Activated CD4-positive, alpha-beta T cell treated with anti-CD3 and anti-CD28 coated beads, Interleukin-2, Interleukin-6, amounts not matched to agents 100 ng/mL and 50 ng/mL, durations not matched to agents 16 hours and 8 hours (primary cell): ENCODE data around the gene SLC9A3.

Experiments
- DNase-seq: peaks from one replicate; pipeline ENCODE4 v3.0.0-alpha.2; 2020

The SLC9A3 gene

DNA sequence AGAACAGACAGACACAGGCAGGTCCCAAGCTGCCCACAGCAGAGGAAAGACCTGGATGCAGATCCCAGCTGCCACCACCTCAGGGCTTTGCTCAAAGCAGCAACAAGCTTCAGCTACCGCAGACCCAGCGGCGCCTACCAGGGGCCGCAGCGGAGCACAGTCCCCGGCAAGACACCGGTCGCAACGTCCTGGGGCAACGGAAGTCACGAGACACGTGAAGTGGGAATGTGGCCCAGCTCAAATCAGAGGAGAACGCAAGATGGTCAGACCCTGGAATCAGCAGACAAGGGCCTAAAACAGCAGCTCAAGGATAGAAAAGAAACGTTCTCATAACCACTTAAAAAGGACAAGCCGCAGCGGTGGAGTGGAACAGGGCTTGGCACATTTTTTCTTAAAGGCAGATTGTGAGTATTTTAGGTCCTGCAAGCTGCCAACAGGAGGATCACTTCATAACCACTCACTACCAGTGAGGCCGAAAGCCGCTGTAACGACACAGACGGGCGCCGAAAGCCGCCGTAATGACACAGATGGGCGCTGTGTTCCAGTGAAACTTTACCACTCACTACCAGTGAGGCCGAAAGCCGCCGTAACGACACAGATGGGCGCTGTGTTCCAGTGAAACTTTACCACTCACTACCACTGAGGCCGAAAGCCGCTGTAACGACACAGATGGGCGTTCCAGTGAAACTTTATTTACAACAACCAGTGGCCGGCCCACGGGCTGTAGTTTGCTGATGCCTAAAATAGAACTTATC, 21.7 kb downstream of the SLC9A3 start:
- no peak for DNase-seq

DNA sequence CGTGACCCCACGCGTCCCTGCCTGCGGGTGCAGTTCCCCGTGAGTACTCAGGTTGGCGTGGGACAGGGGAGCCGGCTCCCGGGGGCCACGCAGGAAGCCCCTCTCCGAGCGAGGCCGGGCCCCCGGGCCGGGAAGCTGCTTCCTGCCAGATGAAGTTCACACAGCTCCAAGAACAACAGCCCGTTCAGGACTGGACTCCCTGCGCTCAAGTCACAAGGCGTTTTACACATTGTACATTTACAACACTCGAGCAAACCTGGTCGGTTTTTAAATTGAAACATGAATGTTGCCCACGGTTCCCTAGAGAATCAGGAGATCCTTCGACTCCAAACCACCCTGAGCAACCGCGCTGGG, 22.4 kb downstream of the SLC9A3 start:
- no peak for DNase-seq

DNA sequence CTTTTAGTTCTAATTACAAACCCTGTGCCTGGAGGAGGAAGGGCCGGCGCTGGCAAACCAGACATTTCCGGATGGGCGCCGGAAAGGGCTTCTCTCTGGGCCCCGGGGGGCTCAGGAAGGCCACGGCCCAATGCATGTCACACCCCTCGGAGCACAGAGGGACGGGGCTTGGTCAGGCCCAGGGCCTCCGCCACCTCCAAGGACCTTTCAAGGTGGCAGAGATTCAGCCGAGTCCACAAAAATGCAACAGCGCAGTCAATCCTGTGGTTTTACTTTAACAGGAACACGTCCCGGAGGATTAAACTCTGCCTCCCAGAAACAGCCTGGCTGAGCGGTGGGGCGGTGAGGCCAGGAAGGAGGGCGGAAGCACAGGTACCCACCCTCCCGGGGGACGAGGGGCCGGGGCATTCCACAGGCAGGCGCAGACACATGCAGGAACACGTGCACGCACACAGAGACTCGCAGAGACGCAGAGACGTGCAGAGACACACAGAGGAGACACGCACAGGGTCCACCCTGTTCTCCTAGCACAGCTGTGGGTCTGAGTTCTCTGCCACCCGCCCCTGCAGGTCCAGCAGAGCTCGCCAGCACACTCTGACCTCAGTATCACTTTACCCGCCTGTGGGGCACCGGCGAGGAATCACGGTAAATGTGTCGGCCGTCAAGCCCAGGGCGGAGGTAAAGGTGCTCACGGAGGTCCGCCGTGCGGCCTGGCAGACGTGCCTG, 23.0 kb downstream of the SLC9A3 start:
- DNase-seq = no peak

DNA sequence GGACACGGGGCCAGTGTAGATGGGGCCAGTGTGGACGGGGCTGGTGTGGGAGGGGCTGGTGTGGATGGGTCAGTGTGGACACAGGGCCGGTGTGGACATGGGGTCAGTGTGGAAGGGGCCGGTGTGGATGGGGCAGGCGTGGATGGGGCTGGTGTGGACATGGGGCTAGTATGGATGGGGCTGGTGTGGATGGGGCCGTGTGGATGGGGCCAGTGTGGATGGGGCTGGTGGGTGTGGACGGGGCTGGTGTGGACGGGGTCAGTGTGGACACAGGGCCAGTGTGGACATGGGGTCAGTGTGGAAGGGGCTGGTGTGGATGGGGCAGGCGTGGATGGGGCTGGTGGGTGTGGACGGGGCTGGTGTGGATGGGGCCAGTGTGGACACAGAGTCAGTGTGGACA, 23.8 kb downstream of the SLC9A3 start:
- no peak for DNase-seq

DNA sequence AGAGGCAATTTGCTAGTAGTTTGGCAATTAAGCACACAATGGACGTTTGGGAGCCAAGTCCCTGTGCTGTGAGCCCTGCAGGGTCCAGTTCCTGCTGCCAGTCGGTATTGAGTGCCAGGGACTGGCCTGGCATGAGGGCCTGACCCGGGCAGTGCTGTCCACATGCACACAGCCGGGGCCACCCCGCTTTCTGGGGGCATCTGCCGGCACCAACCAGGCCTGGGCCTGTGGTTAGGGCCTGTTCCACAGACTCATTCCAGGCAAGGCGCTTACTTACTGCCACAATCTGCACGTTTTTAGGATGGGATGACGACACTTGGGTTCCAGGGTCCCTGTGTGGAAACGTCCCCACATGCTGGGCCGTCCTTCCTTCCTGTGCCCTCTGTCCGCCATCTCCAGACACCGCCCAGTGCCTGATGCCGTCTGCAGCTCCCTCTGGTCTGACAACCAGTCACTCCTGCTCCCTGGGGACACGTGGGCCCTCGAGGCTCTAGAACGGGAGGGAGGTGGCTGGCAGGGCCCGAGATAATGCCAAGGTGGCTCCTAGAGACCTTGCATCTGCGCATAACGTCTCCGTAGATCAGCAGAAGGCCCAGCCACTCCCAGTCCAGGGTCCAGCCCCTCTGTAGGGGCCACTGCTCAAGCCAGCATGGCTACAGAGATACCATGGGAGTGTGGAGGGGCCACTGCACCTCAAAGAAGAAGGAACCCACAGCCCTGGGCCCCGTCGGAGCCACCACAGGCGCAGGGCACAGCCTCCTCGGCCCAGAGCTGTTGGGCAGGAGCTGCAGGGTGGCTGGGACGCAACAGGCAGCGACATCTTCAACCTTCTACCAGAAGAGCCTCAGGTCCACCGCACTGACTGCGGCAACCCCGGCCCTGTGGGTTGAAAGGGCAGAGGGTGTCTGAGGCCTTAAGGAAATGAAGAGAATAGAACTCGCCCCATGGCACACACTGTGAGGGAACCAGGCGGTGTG, 24.7 kb downstream of the SLC9A3 start:
- DNase-seq = no peak

DNA sequence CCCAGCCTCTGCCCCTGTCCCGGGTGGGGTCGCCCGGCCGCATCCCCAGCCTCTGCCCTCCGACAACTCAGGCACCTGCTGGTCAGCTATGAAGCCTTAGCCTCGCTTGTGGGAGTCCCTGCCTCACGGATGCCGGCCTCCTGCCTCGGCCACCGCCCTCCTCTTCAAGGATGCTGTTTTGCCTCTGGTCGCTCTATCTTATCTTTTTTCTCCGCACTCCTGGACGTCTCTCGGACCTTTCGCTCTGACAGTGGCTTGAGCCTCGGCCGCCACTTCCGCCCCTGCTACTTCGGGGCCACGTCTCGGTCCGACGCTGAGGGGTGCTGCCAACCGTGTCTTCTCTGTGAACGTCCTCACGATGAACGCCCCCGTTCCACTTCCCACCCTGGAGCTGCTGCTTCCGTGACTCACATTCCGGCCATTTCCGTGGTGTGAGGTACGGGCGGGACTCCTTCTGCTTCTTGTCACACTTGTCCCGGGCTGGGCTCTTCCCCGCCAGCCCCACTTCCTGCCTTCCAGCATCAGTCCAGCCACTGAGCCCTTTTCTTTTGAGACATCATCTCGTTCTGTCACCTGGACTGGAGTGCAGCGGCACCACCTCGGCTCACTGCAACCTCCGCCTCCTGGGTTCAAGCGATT, 26.3 kb downstream of the SLC9A3 start:
- no peak for DNase-seq

DNA sequence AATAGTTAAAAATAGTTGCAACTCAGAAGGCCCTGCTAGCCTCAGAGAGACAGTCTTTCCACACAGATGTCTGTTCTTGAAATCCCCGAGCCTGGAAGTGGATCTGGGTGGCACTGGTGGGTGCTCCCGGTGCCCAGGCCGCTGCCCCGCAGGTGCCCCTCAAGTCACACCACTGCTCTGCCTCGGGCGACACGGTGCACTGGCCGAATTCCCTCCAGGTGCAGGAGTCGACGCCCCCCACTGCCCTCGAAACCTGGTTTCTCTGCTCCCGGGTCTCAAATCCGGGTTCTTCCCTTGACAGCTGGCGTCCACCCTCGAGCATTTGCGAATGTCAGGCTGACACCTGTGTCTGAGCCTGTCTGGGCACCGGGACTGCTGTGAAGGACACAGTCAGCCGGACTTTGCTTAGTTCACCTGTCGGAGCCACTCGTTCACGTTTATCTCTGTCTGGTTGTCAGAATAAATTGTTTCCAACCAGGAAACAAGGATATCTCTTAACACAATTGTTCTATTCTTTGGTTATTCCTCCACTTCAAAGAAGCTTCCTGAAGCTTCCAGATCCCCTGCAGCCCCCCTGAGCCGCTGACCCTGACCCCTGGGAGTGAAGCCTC, 27.1 kb downstream of the SLC9A3 start:
- DNase-seq = no peak

DNA sequence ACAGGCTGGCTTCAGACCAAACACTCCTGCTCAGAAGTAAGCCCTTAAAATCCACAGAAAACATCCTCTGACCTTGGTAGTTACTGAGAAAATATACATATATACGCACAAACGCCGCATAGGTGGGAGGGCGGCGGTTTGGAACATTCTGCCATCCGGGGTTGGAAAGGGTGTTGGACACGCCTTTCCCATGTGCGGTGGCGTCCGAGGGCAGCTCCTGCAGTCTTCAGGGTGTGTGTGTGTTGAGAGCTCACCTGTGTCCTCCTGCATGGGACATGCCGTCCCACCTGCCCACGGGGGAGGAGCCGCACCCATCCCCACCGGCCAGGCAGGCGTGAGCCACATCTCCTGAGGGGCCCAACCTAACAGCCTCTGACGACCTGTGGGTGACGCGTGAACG, 28.2 kb downstream of the SLC9A3 start:
- DNase-seq = no peak

DNA sequence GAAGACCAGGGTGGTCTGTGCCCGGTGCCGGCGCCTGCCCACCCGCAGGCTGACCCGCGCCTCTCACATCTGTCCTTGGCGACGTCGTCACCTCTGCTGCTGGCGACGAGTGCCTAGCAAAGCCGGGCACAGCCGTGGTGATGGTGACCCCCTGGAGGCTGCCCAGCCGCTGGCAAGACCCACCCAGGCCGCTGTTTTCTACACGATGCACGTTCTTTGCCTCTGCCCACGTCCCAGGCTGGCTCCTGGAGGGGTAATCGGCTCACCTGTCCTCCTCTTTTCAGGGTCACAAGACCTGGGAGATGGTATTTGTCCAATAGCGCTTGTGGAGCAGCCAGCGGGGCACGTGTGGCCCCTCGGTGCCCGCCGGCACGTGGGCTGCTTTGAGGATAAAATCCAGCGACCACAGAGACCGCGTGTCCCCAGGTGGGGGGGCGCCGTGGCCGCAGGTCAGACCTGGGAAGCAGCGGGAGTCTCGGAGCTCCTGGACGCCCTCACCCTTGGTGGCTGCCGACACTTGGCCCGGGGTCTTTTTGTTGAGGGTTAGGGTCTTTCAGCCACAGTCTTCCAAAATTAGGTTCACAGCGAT, 29.5 kb downstream of the SLC9A3 start:
- no peak for DNase-seq

DNA sequence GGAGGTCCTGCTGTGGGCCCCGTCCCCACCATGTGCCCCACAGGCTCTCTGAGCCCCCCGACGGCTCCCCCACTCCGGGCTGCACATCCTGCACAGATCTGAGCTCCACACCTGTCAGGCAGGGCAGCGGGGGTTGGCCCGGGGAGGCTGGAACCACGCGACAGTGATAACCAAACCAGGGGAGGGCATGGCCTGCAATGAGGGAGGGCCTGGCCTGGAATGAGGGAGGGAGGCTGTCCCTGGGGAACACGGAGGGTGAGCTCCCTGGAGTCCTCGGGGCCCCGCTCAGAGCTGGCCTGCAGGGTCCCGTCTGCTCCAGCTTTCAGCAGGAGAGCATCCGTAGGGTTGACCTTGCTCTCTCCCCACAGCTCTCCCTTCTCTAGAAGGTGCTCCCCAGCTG, 30.5 kb downstream of the SLC9A3 start:
- DNase-seq = no peak

DNA sequence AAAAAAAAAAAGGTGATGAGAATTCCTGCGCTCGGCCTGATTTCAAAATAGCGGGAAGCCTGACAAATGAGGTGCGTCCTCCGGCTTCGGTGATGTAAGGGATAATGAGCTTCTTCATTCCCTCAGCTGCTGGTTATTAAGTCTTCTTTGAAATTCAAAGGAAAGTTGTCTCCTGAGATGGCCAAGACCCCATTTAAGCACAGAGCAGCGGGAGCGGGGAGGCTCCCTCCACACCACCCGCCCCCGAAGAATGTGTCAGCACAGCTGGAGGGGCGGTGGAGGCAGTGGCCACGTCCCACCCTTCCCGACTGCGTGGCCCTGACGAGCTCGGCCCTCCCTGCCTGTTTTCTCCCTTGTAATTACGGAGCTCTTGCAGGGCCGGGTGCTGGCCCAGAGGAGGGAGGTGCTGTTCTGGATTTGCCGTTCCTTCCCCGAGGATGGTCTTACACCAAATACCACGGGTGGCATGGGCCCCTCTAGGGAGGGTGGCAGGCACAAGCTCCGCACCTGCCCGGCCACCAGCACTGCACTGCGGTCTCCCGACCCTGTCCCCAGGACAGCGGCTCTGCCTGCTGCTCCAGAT, 31.0 kb downstream of the SLC9A3 start:
- no peak for DNase-seq

DNA sequence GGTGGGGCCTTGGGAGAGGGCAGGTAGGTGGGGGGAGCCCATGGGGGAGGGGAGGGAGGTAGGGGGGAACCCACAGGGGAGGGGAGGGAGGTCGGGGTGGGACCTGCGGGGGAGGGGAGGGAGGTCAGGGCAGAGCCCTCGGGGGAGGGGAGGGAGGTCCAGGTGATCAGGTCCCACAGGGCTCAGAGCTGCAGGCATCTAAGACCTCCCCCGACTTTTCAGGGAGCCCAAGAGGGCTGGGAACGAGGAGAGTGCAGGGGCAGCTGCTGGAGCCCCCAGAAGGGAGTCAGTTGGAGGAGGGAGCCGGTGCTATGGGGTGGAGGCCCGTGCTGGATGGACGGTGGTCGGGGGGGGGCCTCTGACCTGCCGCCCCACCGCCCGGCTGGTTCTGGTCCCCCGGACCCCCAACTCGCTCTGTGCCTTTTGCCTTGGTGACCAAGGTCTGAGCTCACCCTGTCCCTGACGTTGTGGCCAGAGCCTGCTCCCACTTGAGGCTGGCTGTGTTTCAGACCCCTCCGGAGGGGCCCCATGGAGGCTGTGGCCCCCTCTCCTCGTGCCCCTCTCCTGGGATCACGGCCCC, 31.8 kb downstream of the SLC9A3 start:
- DNase-seq = no peak

DNA sequence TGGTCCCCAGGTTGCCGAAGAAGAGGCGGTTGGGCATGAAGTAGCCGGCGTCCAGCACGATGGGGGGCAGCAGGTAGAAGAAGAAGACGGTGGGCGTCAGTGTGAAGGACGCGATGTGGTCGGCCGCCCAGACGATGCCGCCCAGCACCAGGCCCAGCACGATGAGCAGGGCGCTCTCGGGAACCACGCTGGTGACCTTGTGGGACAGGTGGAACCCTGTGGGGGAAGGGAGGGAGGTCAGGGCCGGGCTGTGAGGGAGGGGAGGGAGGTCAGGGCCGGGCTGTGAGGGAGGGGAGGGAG, 32.4 kb downstream of the SLC9A3 start:
- no peak for DNase-seq

DNA sequence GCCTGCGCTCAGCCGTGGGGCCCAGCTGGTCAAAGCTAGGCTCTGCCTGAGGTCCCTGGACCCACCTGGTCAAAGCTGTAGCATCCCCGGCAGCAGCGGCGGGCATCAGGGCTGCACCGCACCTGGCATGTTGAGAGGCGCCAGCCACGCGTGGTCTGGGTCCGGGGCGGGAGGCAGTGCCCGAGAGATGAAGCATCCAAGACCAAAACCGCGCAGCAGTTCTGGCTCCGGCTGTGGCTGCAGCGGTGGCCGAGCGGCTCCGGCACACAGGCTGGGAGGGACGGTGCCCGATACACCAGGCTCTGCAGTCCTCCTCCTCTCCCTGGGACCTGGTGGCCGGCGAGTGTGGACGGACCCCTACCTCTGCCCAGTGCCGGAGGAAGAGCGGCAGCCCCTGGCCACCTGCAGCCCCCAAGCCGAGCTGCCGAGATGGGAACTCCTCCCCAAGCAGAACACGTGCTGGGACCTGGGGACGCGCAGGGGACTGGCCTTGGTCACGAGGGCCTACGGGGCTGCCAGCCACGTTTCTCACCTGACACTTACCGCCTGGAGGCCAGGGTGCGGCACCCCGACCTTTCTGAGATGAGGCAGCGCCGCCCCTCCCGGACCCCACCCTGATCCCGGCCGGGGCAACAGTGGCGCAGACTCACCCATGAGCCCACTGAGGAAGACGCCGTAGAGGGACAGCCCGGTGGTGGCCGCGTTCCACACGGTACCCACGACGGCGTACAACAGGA, 33.0 kb downstream of the SLC9A3 start:
- DNase-seq = no peak

DNA sequence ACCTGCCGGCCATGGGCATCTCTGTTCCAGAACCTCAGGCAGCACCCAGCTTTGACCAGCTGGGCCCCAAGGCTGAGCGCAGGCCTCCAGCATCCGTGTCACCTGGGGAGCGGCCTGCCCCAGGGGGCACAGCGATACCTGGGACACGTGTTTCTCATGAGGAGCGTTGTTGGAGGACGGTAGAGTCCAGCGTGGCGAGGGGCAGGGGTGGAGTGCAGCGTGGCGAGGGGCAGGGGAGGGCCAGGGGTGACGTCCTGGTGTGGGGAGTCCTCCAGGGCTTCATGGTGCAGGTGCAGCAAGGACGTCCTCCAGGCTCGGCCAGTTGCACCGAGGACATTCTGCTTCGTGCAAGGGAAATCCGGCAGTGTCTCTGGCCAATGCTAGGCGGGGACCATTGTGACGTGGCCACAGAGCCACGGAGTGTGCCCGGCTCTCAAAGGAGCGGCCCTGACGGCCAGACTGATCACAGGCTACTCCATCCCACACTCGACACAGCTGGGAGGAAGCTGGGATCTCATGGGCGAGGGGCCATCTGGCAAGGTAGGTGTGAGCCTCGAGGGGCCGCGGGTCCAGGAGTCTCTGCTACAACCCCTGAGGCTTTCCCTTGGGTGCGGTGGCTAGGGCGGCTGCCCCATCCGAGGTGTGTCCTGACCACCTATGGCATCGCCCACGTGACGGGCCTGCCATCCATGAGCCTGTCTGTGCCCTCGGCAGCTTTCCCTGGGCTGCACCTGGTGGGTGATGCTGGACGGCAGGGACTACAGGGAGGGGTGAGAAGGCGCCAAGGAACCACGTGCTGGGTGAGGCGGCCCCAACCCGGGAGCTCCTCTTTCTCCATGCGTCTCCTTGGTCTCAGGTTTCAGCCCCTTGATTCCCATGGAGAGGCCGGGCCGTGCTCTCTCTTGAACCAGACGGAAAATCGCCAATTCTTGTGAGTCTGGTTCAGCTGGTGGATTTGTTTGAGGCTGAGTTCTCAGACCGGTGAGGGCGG, 33.8 kb downstream of the SLC9A3 start:
- no peak for DNase-seq

DNA sequence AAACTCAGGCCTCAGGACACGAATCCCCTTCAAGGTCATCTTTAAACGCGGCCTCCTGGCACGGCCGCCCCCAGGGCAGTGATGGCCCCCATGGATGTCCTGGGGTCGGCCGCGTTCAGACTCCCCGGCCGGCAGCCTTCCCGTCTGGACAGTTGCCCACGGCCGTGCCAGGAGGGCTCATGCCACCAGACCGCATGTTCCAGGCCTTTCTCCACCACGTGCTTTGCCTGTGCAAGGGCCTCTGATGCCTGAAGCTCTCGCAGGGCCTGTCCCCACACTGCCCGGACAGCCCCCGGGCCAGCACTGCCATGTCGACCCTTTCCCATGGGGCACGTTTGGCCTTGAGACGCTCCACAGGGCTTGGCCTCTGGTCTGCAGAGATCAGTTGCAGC, 34.6 kb downstream of the SLC9A3 start:
- no peak for DNase-seq

DNA sequence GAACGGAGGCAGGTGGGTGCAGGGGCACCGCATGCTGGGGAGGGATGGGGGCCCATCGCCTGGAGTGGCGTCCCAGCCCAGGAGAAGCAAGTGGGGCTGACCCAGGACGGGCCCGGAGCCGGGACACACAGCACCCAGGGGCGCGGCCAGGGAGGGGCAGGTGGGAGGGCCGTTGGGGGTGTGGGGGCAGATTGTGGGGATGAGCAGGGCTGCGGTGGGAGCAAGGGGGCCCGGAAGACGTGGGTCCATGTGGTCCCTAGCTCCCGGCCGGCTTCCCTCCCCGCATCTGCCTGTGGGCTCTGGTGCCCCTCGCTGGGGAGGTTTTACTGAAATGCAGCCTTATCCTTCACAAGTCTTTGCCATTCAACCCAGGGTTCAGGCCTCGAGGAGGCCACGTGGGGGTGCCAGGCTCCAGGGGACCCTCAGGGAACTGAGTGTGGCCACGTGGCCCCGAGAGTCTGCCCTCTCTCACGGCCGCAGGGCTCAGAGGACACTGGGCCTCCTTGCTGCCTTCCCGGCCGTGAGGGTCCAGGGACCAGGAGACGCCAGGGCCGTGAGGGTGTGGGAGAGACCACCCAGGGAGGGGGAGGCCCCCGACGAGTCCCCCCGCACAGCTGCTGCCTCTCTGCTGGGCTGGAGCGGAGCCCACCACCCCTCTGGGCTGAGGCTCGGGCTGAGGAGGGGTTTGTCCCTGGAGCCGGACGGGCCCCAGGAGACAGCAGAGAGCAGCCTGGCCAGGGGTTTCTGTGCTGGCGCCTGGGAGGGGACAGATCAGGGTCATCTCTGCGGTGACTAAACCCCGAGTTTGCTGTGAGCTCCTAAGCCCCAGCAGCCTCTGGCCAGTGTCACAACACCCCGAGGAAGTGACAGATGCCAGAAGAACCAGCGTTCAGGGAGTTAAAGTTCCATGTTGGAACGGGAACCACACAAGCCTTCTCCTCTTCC, 35.2 kb downstream of the SLC9A3 start:
- no peak for DNase-seq

DNA sequence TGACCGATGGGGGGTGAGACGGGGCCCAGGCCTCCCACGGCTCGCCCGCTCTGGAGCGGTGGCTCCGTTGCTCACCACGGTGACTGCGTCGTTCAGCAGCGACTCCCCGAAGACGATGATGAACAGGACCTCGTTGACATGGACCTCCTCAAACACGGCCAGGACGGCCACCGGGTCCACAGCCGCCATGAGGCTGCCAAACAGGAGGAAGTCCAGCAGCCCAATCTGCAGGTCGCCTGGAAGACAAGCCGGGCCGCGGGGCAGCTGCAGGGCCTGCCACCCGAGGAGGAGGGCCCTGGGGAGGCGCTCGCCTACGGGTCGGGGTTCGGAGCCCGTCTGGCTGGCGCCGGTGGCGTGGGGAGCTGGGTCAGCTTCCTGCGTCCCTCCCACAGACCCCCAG, 36.0 kb downstream of the SLC9A3 start:
- no peak for DNase-seq
